ENCODE measurements around the gene ZC2HC1B.

GRCh38 chr6:143884216-143884900 lies 20.1 kb downstream of the ZC2HC1B start:
- TF ChIP-seq CTCF (IDR thresholded peaks at IDR 0.05; ENCODE audit: low read depth, low read length, missing input control) (no peak), MAX (IDR thresholded peaks at IDR 0.05) (no peak)

Measured in liver (tissue), 2 donors.